ENCODE data around the gene OR51V1. TPM values are rescaled to one million over a fixed set of nuclear protein-coding genes. Genes with fewer than 3 reads are reported as not detected.

The OR51V1 gene
- total and polyA plus RNA-seq, 10 of the 15 experiments (the other 5 are each of a cell fraction or from before 2014, with no cell fraction given) = not detected

- POLR2A ChIA-PET = no interaction called here
- WGBS (ENCODE audit: insufficient coverage, insufficient replicate concordance, low lambda C conversion rate, missing lambda C conversion rate) = 17% methylated on average over 3 of the region's 3 CpGs
- no peak for FAIRE-seq
These were observed 46.7 kb downstream of the OR51V1 start for GRCh38 chr11:5153574-5154431.

More at GRCh38 chr11:5153574-5154431, 46.7 kb downstream of the OR51V1 start:
- SMC1A ChIA-PET (ENCODE audit: uncharacterized antibody, unreplicated experiment) = no interaction called here
- ATAC-seq = no peak
- H2AFZ ChIP-seq (ENCODE audit: control insufficient read depth, low read depth, low read length) = no peak overlapping the region
- no peaks in the 10 kb centered on the region for H3K79me2 ChIP-seq (ENCODE audit: control insufficient read depth, insufficient read depth, low read length)
- H3K4me3 ChIP-seq = no peak overlapping the region
- H3K4me1 ChIP-seq (ENCODE audit: control insufficient read depth, insufficient read depth, low read length) = no peaks in the 10 kb centered on the region
- in situ Hi-C loops (cut with MboI) (no loop called here), intact Hi-C loops (cut with micrococcal nuclease; ENCODE audit: unreplicated experiment) (no loop called here)
- no peak overlapping the region for H3K9ac ChIP-seq (ENCODE audit: control insufficient read depth, insufficient read depth, low read length)
- CTCF ChIA-PET = interaction anchor here (0.9 to 1.3 kb wide), 4 partner anchors 10 to 137 kb away, joined by 3 to 5 read pairs (median 3); no protein-coding TSS in a partner anchor
- H3K27me3 ChIP-seq (replicated peaks in 1 of 2; ENCODE audit: control insufficient read depth in 2 of 2, insufficient read depth in 2 of 2, low read length in 1 of 2) = no peaks in the 10 kb centered on the region
- RAD21 ChIA-PET (ENCODE audit: unreplicated experiment) = no interaction called here
- no peaks in the 10 kb centered on the region for H4K20me1 ChIP-seq (ENCODE audit: control insufficient read depth, insufficient read depth)
- DNase-seq (ENCODE audit: low read depth, low spot score) = no peak
- H3K4me2 ChIP-seq (ENCODE audit: control insufficient read depth, insufficient read depth) = no peak overlapping the region
- no peaks in the 10 kb centered on the region for H3K9me3 ChIP-seq (replicated peaks; ENCODE audit: control insufficient read depth, insufficient read depth, low read length)
- no peak overlapping the region for H3K27ac ChIP-seq (ENCODE audit: control insufficient read depth, insufficient read depth)
- no TSS peak for BruUV-seq (replicated peaks)
- TF ChIP-seq SREBF1 (IDR thresholded peaks at IDR 0.05; ENCODE audit: low read length) (no peak), USF1 (IDR thresholded peaks at IDR 0.05; ENCODE audit: borderline replicate concordance, extremely low read length, insufficient read depth, low read depth, low read length) (no peak)
- TF ChIP-seq, protein P1, sequence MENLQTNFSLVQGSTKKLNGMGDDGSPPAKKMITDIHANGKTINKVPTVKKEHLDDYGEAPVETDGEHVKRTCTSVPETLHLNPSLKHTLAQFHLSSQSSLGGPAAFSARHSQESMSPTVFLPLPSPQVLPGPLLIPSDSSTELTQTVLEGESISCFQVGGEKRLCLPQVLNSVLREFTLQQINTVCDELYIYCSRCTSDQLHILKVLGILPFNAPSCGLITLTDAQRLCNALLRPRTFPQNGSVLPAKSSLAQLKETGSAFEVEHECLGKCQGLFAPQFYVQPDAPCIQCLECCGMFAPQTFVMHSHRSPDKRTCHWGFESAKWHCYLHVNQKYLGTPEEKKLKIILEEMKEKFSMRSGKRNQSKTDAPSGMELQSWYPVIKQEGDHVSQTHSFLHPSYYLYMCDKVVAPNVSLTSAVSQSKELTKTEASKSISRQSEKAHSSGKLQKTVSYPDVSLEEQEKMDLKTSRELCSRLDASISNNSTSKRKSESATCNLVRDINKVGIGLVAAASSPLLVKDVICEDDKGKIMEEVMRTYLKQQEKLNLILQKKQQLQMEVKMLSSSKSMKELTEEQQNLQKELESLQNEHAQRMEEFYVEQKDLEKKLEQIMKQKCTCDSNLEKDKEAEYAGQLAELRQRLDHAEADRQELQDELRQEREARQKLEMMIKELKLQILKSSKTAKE (IDR thresholded peaks at IDR 0.05; ENCODE audit: low read depth, poor library complexity, severe bottlenecking) = no peak
- no peaks in the 10 kb centered on the region for H3K36me3 ChIP-seq (ENCODE audit: control insufficient read depth in 2 of 2, insufficient read depth in 2 of 2, low read length in 1 of 2)
